Hepatocyte (in vitro differentiated cells): ENCODE data around the gene IRS2.

ENCODE experiments used
- CTCF ChIP-seq: fragments of 200-600 bp; sonication (generic); IDR thresholded peaks from 2 replicates; pipeline ENCODE4 v1.5.1; 2016; ENCODE audit warnings: antibody characterized with exemption, mild to moderate bottlenecking; ENCODE audit not compliant: poor library complexity
- EZH2 ChIP-seq: fragments of 200-600 bp; sonication (generic); IDR thresholded peaks from 2 replicates; pipeline ENCODE4 v1.6.1; 2016; ENCODE audit warnings: antibody characterized with exemption, mild to moderate bottlenecking, borderline replicate concordance

GRCh38 chr13:109816112-109816807 lies 29.9 kb upstream of the IRS2 start:
- TF ChIP-seq CTCF: no peak
- TF ChIP-seq EZH2: no peak
